ENCODE results near the gene DCST2. TPM values are rescaled to one million over a fixed set of nuclear protein-coding genes. Genes with fewer than 3 reads are reported as not detected.

DCST2 gene
- total RNA-seq, 4 donors from 2014 or later, result 0.35 to 0.54 TPM; not detected in 2

DNA sequence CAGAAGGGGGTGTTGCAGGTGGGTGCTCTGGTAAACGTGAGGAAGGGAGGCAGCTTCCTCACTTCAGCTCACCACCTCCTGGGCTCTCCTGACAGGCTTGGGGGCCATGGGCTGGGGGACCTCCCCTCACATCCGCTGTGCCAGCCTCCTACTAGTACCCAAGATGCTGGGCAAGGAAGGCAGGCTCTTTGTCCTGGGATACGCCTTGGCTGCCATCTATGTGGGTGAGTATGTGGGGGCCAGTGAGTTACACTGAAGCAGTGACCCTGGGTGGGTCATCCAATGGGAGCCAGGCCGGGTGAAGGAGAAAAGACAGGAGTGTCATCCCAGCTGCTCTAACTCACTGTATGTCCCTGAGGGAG, 5.7 kb upstream of the DCST2 start:
- Histone ChIP-seq H3K27ac (no peak overlapping the region), H3K9me3 (no peaks in the 10 kb centered on the region), H3K4me1 (peaks cover 0 to 9% (median 2%) of the 10 kb centered on the region in 3 donors), H3K27me3 (no peaks in the 10 kb centered on the region), H3K36me3 (no peaks in the 10 kb centered on the region), H3K4me3 (no peak overlapping the region)
- TF ChIP-seq POLR2A (IDR thresholded peaks at IDR 0.05), result no peak
- TF ChIP-seq, protein P1, sequence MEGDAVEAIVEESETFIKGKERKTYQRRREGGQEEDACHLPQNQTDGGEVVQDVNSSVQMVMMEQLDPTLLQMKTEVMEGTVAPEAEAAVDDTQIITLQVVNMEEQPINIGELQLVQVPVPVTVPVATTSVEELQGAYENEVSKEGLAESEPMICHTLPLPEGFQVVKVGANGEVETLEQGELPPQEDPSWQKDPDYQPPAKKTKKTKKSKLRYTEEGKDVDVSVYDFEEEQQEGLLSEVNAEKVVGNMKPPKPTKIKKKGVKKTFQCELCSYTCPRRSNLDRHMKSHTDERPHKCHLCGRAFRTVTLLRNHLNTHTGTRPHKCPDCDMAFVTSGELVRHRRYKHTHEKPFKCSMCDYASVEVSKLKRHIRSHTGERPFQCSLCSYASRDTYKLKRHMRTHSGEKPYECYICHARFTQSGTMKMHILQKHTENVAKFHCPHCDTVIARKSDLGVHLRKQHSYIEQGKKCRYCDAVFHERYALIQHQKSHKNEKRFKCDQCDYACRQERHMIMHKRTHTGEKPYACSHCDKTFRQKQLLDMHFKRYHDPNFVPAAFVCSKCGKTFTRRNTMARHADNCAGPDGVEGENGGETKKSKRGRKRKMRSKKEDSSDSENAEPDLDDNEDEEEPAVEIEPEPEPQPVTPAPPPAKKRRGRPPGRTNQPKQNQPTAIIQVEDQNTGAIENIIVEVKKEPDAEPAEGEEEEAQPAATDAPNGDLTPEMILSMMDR (IDR thresholded peaks at IDR 0.05), result no peak
- no peak for ATAC-seq
- WGBS, 2 donors (ENCODE audit: low coverage in 1 of 2), result 71% methylated on average over 2 of the region's 4 CpGs; no CpG with 5 or more reads in 1 of the 2 donors

DNA sequence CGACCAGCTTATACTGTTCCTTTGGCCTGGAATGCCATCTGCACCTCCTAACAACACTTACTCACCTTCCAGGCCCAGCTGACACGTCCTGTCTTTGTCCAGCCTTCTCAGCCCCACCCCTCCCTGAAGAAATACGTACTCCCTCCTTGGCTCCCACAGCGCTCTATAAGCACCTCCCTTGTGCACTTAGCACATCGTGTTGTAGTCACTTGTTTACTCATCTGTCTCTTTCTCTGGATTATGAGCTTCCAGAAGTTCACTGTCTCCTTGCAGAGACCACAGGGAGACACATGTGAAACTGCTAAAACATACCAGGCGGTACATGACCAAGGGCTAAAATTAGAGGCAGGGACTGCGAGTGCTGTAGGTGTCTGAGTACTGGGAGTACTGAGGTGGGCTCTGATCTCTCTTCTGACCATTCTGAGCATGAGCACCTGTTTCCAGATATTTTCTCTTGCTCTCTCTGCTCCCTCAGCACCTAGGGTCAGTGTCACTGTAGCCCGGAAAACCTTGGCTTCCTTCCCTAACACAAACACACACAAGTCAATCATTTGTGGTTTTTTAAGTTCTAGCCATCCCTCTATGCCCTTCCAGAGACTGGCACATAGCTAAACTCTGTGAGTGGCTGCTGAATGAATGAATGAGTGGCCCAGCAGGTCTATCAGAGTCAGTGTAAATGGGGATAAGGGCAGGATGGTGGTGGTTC, 5.2 kb upstream of the DCST2 start:
- Histone ChIP-seq H3K36me3 (no peaks in the 10 kb centered on the region), H3K4me3 (no peak overlapping the region), H3K9me3 (no peaks in the 10 kb centered on the region), H3K4me1 (peaks cover 0 to 9% (median 2%) of the 10 kb centered on the region in 3 donors), H3K27ac (no peak overlapping the region), H3K27me3 (no peaks in the 10 kb centered on the region)
- ATAC-seq, result peak; percentile 79
- TF ChIP-seq POLR2A (IDR thresholded peaks at IDR 0.05) (no peak), EP300 (IDR thresholded peaks at IDR 0.05) (no peak), POLR2AphosphoS5 (IDR thresholded peaks at IDR 0.05) (no peak)
- TF ChIP-seq, protein P1 (IDR thresholded peaks at IDR 0.05), result no peak
- 31 to 35% methylated on average over 8 of the region's 8 CpGs for WGBS, 2 donors (ENCODE audit: low coverage in 1 of 2)

DNA sequence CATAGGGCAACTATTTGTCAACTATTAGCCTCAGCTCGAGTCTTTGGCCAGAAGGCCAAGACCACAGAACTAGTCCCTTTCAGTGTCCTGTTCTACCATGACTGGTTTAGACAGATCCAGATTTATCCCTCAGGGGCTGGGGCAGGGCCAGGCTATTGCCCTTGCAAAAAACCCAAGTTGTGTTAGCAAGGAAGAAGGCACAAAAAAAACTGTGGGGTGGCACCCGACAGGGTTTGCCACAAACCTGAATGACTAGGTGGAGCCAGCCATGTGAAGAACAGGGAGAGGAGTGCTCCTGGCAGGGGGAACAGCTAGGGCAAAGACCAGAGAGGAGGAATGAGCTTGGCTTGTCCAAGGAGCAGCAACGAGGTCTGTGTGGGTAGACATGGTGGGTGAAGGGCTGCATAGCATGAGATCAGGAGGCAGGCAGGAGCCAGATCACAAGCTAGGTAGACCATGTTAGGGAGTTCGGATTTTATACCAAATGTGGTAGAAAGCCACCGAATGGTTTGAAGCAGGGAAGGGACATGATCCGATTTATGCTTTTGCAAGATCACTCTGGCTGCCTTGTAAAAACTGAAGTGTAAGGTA, 4.4 kb upstream of the DCST2 start:
- no peak for ATAC-seq
- no peaks in the 10 kb centered on the region for H3K36me3 ChIP-seq
- no peak overlapping the region for H3K4me3 ChIP-seq
- no peaks in the 10 kb centered on the region for H3K27me3 ChIP-seq
- H3K27ac ChIP-seq, result no peak overlapping the region
- TF ChIP-seq POLR2A (IDR thresholded peaks at IDR 0.05) (no peak), EP300 (IDR thresholded peaks at IDR 0.05) (no peak), POLR2AphosphoS5 (IDR thresholded peaks at IDR 0.05) (no peak)
- TF ChIP-seq, protein P1 (IDR thresholded peaks at IDR 0.05), result no peak
- no peaks in the 10 kb centered on the region for H3K9me3 ChIP-seq
- WGBS, 2 donors (ENCODE audit: low coverage in 1 of 2), result 80 to 89% methylated on average over 4 to 6 of the region's 6 CpGs
- peaks cover 0 to 9% (median 2%) of the 10 kb centered on the region in 3 donors for H3K4me1 ChIP-seq

DNA sequence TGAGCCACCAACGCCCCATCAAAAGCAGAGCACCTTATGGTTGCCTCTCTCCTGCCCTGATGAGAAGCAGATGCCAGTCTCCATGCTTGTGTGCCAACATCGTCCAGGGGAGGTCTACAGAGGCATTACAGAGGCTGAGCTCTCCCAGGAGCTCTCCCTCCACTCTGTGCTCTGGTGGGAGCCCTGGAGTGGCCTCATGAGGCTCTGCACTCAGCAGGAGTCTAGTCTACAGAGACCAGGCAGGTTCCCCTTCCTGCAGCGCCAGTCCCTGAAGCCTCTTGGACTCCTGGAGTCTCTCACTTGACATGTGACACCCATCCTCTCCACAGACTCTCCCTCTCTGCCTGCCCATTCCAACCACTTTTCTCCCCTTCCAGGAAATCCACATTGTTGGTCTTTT, 3.5 kb upstream of the DCST2 start:
- TF ChIP-seq POLR2A (IDR thresholded peaks at IDR 0.05) (no peak), EP300 (IDR thresholded peaks at IDR 0.05) (no peak), POLR2AphosphoS5 (IDR thresholded peaks at IDR 0.05) (no peak)
- TF ChIP-seq, protein P1 (IDR thresholded peaks at IDR 0.05), result no peak
- Histone ChIP-seq H3K4me1 (peaks cover 0 to 9% (median 2%) of the 10 kb centered on the region in 3 donors), H3K4me3 (no peak overlapping the region), H3K36me3 (no peaks in the 10 kb centered on the region), H3K27ac (no peak overlapping the region), H3K27me3 (no peaks in the 10 kb centered on the region), H3K9me3 (no peaks in the 10 kb centered on the region)
- no peak for ATAC-seq
- WGBS, 2 donors (ENCODE audit: low coverage in 1 of 2), result 91 to 100% methylated on average over 1 of the region's 3 CpGs

DNA sequence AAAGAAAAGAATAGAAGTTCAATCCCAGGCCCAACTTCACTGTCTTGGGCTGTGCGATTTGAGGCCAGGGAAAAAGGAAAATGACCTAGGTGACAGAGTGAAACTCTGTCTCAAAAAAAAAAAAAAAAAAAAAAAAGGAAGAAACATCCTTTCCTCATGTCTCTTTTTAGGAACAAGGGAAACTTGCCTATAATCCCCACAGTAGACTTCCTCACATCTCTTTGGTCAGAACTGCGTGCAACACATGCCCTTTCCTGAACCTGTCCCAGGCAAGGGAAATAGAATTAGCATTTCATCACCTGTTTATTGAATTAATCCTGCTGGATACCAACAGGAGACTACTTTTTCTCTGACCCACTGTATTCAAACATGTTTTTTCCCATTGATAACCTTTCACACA, 2.4 kb upstream of the DCST2 start:
- Histone ChIP-seq H3K9me3 (no peaks in the 10 kb centered on the region), H3K27me3 (no peaks in the 10 kb centered on the region), H3K4me1 (peaks cover 0 to 9% (median 2%) of the 10 kb centered on the region in 3 donors), H3K27ac (no peak overlapping the region), H3K36me3 (no peaks in the 10 kb centered on the region), H3K4me3 (no peak overlapping the region)
- ATAC-seq, result no peak
- TF ChIP-seq POLR2AphosphoS5 (IDR thresholded peaks at IDR 0.05), result no peak
- TF ChIP-seq, protein P1 (IDR thresholded peaks at IDR 0.05), result no peak
- no peak for TF ChIP-seq POLR2A (IDR thresholded peaks at IDR 0.05)
- TF ChIP-seq EP300 (IDR thresholded peaks at IDR 0.05), result no peak
- WGBS, 2 donors (ENCODE audit: low coverage in 1 of 2), result 71 to 79% methylated on average over 1 to 2 of the region's 2 CpGs
